GM19372 (cell line): ENCODE results near the gene ADD2.
"Not testable (repeated sequence)": the region's sequence is repeated elsewhere in the genome, so short reads cannot be mapped to it uniquely, and the experiment has no call there.

Experiments
- ATAC-seq: cut with Tn5 transposase; IDR thresholded peaks from one replicate; pipeline ENCODE4 v1.9.1; 2021; ENCODE audit warnings: mild to moderate bottlenecking, low read depth, moderate library complexity; ENCODE audit not compliant: unreplicated experiment

Gene ADD2

GRCh38 chr2:70767699-70768589 is at the start of gene ADD2:
ADD2 (minus strand) TSS chr2:70768200; CDS start chr2:70706408, 61,792 bp downstream.
- no peak for ATAC-seq

- no peak for ATAC-seq
Observed at GRCh38 chr2:70817284-70817954, 49.4 kb upstream of the ADD2 start.

- no peak for ATAC-seq
Observed at GRCh38 chr2:70816726-70817125, 48.7 kb upstream of the ADD2 start.

- ATAC-seq, result no peak
Observed at GRCh38 chr2:70808983-70809958, 41.3 kb upstream of the ADD2 start.

GRCh38 chr2:70807828-70808118 is 39.8 kb upstream of the ADD2 start:
- ATAC-seq, result no peak

GRCh38 chr2:70807102-70807827 is 39.3 kb upstream of the ADD2 start:
- ATAC-seq, result no peak

GRCh38 chr2:70806620-70807019 is 38.6 kb upstream of the ADD2 start:
- ATAC-seq, result no peak

GRCh38 chr2:70806013-70806412 is 38.0 kb upstream of the ADD2 start:
- no peak for ATAC-seq

- no peak for ATAC-seq
Observed at GRCh38 chr2:70801607-70802263, 33.7 kb upstream of the ADD2 start.

GRCh38 chr2:70799706-70800105 is 31.7 kb upstream of the ADD2 start:
- ATAC-seq, result no peak

- not testable (repeated sequence) for ATAC-seq
Observed at GRCh38 chr2:70797996-70798395, 30.0 kb upstream of the ADD2 start.

GRCh38 chr2:70797506-70797905 is 29.5 kb upstream of the ADD2 start:
- no peak for ATAC-seq

GRCh38 chr2:70796262-70796661 is 28.3 kb upstream of the ADD2 start:
- no peak for ATAC-seq

GRCh38 chr2:70795164-70795995 is 27.4 kb upstream of the ADD2 start:
- no peak for ATAC-seq

- no peak for ATAC-seq
Observed at GRCh38 chr2:70793450-70793849, 25.4 kb upstream of the ADD2 start.

- no peak for ATAC-seq
Observed at GRCh38 chr2:70790136-70790828, 22.3 kb upstream of the ADD2 start, which contains the start of gene FIGLA. FIGLA (minus strand) TSS chr2:70790643; CDS start chr2:70790638, 5 bp downstream.

- no peak for ATAC-seq
Observed at GRCh38 chr2:70789304-70790135, 21.5 kb upstream of the ADD2 start.
